Measurements from ENCODE around the gene RIMBP2. TPM values are rescaled to one million over a fixed set of nuclear protein-coding genes. Genes with fewer than 3 reads are reported as not detected.
A peak's percentile ranks its signal among the peaks of the same experiment; 100 is the strongest.

RIMBP2 gene
- total and polyA plus RNA-seq, 9 of the 15 experiments (the other 6 are each of a cell fraction or from before 2014, with no cell fraction given) = not detected

GRCh38 chr12:130669205-130669557 is 46.9 kb downstream of the RIMBP2 start (continued):
- peak; percentile 57 for TF ChIP-seq MYC (IDR thresholded peaks at IDR 0.05; ENCODE audit: low read depth, low read length)
- TF ChIP-seq MYC (CRISPR knock-in tag; IDR thresholded peaks at IDR 0.05; ENCODE audit: borderline replicate concordance, low read depth) = no peak
- peak; percentile 52 for TF ChIP-seq USF2 (CRISPR knock-in tag; IDR thresholded peaks at IDR 0.05)
- TF ChIP-seq SPI1 (IDR thresholded peaks at IDR 0.05; ENCODE audit: borderline replicate concordance, low read depth, low read length) = peak; percentile 38; the same call in 1 of the 2 replicates
- peak; percentile 53; the same call in 1 of the 2 replicates for TF ChIP-seq CEBPB (tag; IDR thresholded peaks at IDR 0.05)
- peak; percentile 64 for TF ChIP-seq MAX (CRISPR knock-in tag; IDR thresholded peaks at IDR 0.05)
- peak; percentile 75 for TF ChIP-seq MGA (IDR thresholded peaks at IDR 0.05)
- TF ChIP-seq RAD51 (IDR thresholded peaks at IDR 0.05; ENCODE audit: borderline replicate concordance, low read depth) = peak; percentile 28; the same call in 1 of the 2 replicates
- TF ChIP-seq CTCFL (IDR thresholded peaks at IDR 0.05; ENCODE audit: borderline replicate concordance, insufficient read depth, low read depth, low read length, poor library complexity, severe bottlenecking) = no peak
- TF ChIP-seq ZBTB12 (CRISPR knock-in tag; IDR thresholded peaks at IDR 0.05) = no peak
- TF ChIP-seq PYGO2 (tag; IDR thresholded peaks at IDR 0.05) = no peak
- no peak for TF ChIP-seq KDM2B (CRISPR knock-in tag; IDR thresholded peaks at IDR 0.05)
- 0 out of 2 replicates have a peak, but pooled peaks have one; percentile 23 for TF ChIP-seq CBFA2T3 (IDR thresholded peaks at IDR 0.05)

All from K562 (cell line).